NCI-H1930 (cell line): Measurements from ENCODE around the gene BOLA2B.
"Not testable (repeated sequence)": the region's sequence is repeated elsewhere in the genome, so short reads cannot be mapped to it uniquely, and the experiment has no call there.

Experiments used
- DNase-seq, 2 experiments: peaks; one replicate each; lab custom pipeline; 2025; lab: John Stamatoyannopoulos, UW

The BOLA2B gene

DNA sequence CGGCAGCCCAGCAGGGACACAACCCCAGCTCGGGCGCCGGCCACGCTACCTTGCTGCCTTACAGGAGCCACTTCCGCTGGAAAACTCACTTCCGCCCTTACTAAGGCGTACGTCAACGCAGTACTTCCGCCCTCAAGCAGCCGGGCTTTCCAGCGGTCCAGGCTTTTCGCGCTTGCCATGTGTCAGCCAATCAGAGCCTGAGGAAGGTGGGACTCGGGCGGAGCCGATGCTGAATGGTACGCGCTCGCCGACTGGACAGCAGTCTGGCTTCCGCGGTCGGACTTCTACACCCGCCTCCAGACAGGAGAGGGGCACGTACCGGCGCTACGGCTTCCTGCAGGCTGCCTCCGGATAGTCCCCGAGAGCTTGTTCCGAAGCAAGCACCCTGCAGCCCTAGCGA lies at the start of gene BOLA2B, which contains the start of gene SLX1A:
TSS of gene BOLA2B (minus strand) at position 52 of the 400 bp plus-strand sequence. CDS start 71 bp downstream, outside the sequence.
TSS of gene SLX1A (plus strand) at position 261 of the 400 bp plus-strand sequence. CDS start 210 bp downstream, outside the sequence.
- not testable (repeated sequence) for DNase-seq

- DNase-seq, result not testable (repeated sequence)
These were observed 23.6 kb upstream of the BOLA2B start for GRCh38 chr16:30217082-30217481.

DNA sequence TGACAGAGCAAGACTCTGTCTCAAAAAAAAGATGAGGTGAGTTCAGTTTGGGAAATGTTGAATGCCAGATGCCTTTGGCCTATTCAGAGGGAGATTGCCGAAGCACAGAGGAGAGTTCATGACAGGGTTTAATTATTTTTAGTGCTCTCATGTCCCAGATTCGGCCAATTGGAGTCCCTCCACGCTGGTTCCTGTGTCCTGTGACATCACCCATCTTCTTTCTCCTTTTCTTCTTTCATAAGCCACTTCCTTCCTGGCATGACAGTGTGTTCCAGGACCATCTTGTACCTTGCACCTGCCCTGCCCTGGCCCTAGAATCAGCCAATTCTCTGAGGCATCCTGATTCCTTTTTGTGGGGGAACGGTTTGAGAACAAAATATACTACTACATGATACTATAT lies 17.9 kb upstream of the BOLA2B start:
- DNase-seq, result not testable (repeated sequence)

DNA sequence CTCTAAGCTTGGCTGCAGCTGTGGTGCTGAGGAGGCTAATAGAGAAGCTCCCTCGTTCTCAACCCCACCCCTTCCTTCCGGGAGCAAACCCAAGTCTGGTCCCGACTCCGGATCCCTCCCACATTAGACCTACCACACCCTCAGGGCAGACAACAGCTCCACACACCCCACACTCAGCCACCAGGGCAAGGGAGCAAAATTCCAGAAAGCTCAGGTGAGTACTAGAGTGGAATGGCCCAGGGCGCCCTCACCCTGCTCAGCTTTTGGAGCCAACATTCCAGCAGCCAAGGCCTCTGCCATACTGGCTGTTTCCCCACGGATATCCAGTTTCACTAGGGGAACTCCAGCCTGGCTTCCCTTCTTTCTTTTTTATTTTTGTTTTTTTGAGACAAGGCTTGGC lies 15.6 kb upstream of the BOLA2B start:
- not testable (repeated sequence) for DNase-seq

GRCh38 chr16:30207063-30207704 lies 13.7 kb upstream of the BOLA2B start:
- not testable (repeated sequence) for DNase-seq

DNA sequence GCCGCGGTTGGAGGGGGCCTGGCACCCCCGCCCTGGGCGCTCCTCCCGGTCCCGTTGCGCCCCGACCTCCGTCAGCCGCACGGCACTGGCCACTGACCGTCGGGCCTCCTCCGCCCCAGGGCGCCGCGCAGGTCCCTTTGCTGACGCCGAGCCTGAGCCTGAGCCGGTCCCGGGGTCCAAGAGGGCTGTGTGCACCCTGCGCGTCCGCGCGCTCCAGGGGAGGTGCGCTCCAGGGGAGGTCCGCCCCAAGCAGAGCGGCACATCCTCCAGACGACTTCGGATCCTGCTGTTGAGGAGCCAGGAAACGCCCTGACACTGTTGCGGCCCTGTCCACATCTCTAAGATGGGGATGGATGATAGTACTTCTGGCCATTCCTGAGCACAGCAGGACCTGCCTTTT lies 12.8 kb upstream of the BOLA2B start:
- DNase-seq, result not testable (repeated sequence)

GRCh38 chr16:30205541-30206236 lies 12.2 kb upstream of the BOLA2B start:
- DNase-seq, result not testable (repeated sequence)

- not testable (repeated sequence) for DNase-seq
These were observed 6.3 kb upstream of the BOLA2B start for GRCh38 chr16:30199608-30200343.

- not testable (repeated sequence) for DNase-seq
These were observed 5.6 kb upstream of the BOLA2B start, which contains the start of gene SULT1A3 for GRCh38 chr16:30199049-30199448. Gene SULT1A3, plus strand, starts transcription at chr16:30199255. Its CDS starts 1,474 bp downstream, at chr16:30200729.

GRCh38 chr16:30197001-30197400 lies 3.5 kb upstream of the BOLA2B start:
- not testable (repeated sequence) for DNase-seq

DNA sequence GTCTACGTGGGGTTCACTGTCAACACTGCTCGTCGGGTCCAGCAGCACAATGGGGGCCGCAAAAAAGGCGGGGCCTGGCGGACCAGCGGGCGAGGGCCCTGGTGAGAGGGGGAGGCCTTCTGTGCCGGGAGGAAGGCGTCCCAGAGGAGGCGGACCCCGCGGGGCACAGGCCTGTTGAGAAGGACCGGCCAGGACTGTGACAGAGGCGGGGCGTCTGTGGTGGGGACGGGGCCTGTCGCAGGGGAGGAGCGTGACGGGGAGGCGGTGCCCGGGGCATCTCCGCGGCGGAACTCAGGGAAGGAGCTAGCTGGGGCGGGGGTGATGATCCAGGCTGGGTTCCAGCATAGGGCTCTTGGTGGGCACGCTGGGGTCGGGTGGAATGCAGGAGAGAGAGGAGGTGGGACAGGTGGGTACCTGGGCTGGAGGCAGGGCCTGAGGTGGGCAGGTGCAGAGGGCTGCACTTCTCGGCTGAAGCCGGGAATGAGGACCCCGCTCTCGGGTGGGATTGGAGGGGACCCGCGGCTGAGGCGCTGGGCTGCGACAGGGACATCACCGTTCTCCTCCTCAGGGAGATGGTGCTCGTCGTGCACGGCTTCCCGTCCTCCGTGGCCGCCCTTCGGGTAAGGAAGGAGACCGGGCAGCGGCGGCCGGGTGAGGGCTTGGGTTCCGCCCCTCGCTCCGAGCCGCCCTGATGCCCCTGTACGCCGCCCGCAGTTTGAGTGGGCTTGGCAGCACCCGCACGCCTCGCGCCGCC lies 883 bp upstream of the BOLA2B start:
- not testable (repeated sequence) for DNase-seq

DNA sequence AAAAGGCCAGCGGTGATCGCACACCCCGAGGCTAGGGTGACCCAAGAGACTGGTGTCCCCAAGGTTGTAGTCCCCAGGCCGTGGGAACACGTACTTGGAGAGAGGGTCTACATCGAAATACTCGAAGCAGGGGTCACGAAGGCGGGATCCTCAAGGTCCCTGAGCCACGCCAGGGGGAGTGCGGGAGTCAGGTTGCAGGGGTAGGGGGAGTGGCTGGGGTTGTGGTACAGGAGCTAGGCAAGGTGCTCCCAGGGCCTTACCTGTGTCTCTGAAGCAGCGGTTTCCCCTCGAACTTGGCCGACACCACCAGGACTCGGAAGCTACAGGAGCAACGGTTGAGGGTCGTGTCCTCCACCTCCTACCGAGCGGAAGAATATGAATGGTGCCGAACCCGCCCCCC lies 368 bp downstream of the BOLA2B start:
- not testable (repeated sequence) for DNase-seq

DNA sequence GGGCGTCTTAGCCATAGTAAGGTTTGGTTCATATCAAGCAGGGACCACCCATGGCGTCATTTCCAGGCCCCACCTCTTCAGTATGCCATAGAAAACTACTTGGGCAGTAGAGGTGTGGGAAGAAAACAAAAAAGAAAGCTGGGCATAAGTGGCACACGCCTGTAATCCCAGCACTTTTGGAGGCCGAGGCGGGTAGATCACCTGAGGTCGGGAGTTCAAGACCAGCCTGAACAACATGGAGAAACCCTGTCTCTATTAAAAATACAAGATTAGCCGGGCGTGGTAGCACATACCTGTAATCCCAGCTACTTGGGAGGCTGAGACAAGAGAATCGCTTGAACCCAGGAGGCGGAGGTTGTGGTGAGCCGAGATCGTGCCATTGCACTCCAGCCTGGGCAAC lies 2.3 kb downstream of the BOLA2B start:
- DNase-seq, result not testable (repeated sequence)

- DNase-seq, result no peak
These were observed 5.4 kb downstream of the BOLA2B start for GRCh38 chr16:30187971-30188561.

DNA sequence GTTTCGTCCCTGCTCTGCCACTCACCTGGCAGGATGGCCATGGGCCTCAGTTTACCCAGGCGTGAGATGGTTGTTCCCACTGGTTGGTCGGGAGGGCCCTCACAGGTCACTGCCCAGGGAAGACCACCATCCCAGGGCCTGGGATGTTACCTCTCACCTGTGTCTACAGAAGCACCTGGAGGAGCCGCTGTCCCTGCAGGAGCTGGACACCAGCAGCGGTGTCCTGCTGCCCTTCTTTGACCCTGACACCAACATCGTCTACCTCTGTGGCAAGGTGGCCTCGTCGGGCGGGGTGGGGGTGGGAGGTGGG lies 6.0 kb downstream of the BOLA2B start:
- no peak for DNase-seq

GRCh38 chr16:30186782-30187555 lies 6.5 kb downstream of the BOLA2B start:
- DNase-seq, result no peak

DNA sequence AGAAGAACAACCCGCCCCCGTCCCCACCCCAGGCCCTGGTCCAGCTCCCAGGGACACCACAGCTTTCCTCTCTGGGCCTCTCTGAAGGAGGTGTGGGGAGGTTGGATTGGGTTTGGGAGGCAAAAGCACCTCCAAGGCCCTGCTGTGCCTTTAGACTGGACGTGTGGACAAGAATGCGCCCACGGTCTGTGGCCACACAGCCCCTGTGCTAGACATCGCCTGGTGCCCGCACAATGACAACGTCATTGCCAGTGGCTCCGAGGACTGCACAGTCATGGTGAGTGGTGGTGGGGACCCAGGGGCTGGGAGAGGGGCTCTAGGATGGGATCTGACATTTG lies 7.1 kb downstream of the BOLA2B start:
- DNase-seq, result no peak

GRCh38 chr16:30185683-30186421 lies 7.6 kb downstream of the BOLA2B start:
- no peak for DNase-seq

DNA sequence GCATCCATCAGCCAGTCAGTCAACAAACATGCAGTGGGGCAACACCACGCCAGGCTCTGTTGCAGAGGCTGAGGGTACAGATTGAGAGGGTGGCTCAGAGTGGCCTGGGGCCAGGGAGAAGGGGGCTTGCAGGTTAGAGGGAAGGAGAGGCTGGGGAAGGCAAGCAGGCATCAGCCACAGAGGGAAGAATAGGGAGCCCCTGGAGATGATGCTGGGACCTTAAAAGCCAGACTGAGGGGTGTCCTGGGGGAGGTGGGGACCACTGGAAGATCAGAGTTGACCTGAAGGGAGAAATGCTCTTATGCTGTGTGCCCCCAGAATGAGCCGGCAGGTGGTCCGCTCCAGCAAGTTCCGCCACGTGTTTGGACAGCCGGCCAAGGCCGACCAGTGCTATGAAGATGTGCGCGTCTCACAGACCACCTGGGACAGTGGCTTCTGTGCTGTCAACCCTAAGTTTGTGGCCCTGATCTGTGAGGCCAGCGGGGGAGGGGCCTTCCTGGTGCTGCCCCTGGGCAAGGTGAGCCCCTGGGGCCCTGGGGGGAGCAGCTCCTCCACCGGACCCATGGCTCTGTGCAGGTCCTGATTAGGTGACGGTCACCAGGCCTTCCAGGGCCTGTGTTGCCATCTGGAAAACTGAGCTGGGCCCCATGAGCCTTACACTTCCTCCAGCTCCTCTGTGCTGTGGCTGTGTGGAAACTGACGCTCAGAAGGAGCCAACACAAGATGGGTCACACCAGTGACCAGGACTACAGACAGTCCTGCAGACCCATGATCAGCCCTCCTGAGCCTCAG lies 8.4 kb downstream of the BOLA2B start:
- DNase-seq, result no peak
